Upper lobe of right lung (tissue), 1 donor: ENCODE data around the gene FGF19. TPM values are rescaled to one million over a fixed set of nuclear protein-coding genes. Genes with fewer than 3 reads are reported as not detected.
A peak's percentile ranks its signal among the peaks of the same experiment; 100 is the strongest.

Source experiments
- ATAC-seq: fragments of 200-7000 bp; cut with Tn5 transposase; one replicate; pipeline ENCODE4 v1.9.1; 2020; ENCODE audit warnings: mild to moderate bottlenecking, moderate library complexity
- DNase-seq: peaks from one replicate; pipeline ENCODE4 v3.0.0-alpha.2; 2020
- H3K27ac ChIP-seq: fragments of 200-600 bp; one replicate; pipeline ENCODE4 v1.8.0; 2022
- H3K27me3 ChIP-seq: fragments of 200-600 bp; one replicate; pipeline ENCODE4 v1.8.0; 2022; ENCODE audit warnings: mild to moderate bottlenecking
- H3K36me3 ChIP-seq: fragments of 200-600 bp; one replicate; pipeline ENCODE4 v1.8.0; 2022
- H3K4me1 ChIP-seq: fragments of 200-600 bp; one replicate; pipeline ENCODE4 v1.8.0; 2022
- H3K4me3 ChIP-seq: fragments of 200-600 bp; one replicate; pipeline ENCODE4 v1.8.0; 2022; ENCODE audit warnings: mild to moderate bottlenecking
- H3K9me3 ChIP-seq: fragments of 200-600 bp; one replicate; pipeline ENCODE4 v1.8.0; 2022
- CTCF ChIP-seq: fragments of 200-600 bp; IDR thresholded peaks from one replicate; pipeline ENCODE4 v1.8.0; 2022; ENCODE audit warnings: antibody characterized with exemption
- intact Hi-C: fragments of 100-400 bp; cut with DNase I; formaldehyde crosslinking; loops from one replicate; pipeline ENCODE4 v1.11.0; 2022
- total RNA-seq: library from RNA; stranded (reverse); fragmentation: NEBNext Ultra II Directional; extraction: Animal tissue kit (Norgen Biotek cat#: 25700); gene quantifications from one replicate; pipeline ENCODE4 v1.2.1, GENCODE V29; 2021
- donor health status: DM: no; HTN: yes; CAD: no; lungs with severe emphysema.

The FGF19 gene
- total RNA-seq, 1 donor from 2014 or later: not detected

DNA sequence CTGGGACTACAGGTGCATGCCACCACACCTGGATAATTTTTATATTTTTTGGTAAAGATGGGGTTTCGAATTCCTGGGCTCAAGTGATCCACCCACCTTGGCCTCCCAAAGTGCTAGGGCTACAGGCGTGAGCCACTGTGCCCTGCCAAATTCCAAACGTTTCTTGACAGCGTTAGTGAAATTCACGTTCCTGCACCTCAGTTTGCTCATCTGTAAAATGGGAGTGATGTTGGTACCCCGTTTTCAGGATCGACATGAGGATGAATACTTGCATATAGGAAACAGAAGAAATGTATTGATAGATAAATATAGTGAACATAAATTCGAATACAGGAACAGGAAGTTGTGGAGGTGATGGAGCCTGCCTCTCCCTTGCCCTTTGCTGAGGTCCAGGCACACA, 18.5 kb downstream of the FGF19 start:
- ATAC-seq: no peak
- H3K9me3 ChIP-seq: no peaks in the 10 kb centered on the region
- DNase-seq: peak; percentile 25
- no peak for TF ChIP-seq CTCF
- no peak overlapping the region for H3K27ac ChIP-seq
- H3K36me3 ChIP-seq: no peaks in the 10 kb centered on the region
- peaks cover 8% of the 10 kb centered on the region for H3K4me1 ChIP-seq
- intact Hi-C loops: loop anchor here (10.0 kb wide), 2 partner anchors 199 to 509 kb away; no protein-coding TSS in a partner anchor
- H3K27me3 ChIP-seq: peaks cover 12% of the 10 kb centered on the region
- H3K4me3 ChIP-seq: no peak overlapping the region

DNA sequence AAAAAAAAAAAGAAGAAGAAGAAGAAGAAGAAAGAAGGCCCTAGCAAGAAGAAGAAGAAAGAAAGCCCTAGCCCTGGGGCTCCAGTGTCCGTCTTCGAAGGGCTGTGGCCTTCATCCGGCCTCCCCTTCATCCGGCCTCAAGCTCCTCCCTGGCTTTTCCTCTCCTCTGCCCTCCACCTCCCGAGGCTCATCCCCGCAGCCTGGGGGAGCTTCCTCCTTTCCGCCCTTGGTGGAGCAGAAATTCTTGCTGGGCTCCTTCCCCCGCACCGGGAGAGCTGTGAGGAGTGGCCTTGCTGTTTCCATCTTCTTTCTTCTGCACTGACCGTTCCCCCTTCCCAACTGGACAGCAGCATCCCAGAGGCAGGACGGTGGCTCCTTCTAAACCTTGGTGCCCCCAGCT, 19.2 kb downstream of the FGF19 start:
- peak; percentile 57 for DNase-seq
- TF ChIP-seq CTCF: no peak
- intact Hi-C loops: loop anchor here (10.0 kb wide), 2 partner anchors 200 to 510 kb away; no protein-coding TSS in a partner anchor

GRCh38 chr11:69683764-69684333, 20.0 kb downstream of the FGF19 start:
- intact Hi-C loops: loop anchor here (10.0 kb wide), 2 partner anchors 201 to 511 kb away; no protein-coding TSS in a partner anchor
- Histone ChIP-seq H3K36me3 (no peaks in the 10 kb centered on the region), H3K4me1 (peaks cover 8% of the 10 kb centered on the region), H3K9me3 (no peaks in the 10 kb centered on the region), H3K27me3 (peaks cover 12% of the 10 kb centered on the region), H3K27ac (no peak overlapping the region), H3K4me3 (no peak overlapping the region)
- DNase-seq (peak; percentile 66), ATAC-seq (peak; percentile 59)
- TF ChIP-seq CTCF: peak; percentile 37

More for the DNA sequence above, 19.2 kb downstream of the FGF19 start:
- Histone ChIP-seq H3K36me3 (no peaks in the 10 kb centered on the region), H3K27ac (no peak overlapping the region), H3K27me3 (peaks cover 12% of the 10 kb centered on the region), H3K4me1 (peaks cover 8% of the 10 kb centered on the region), H3K4me3 (no peak overlapping the region), H3K9me3 (no peaks in the 10 kb centered on the region)
- ATAC-seq: no peak

GRCh38 chr11:69682681-69683326, 21.0 kb downstream of the FGF19 start:
- ATAC-seq: no peak
- peaks cover 12% of the 10 kb centered on the region for H3K27me3 ChIP-seq

DNA sequence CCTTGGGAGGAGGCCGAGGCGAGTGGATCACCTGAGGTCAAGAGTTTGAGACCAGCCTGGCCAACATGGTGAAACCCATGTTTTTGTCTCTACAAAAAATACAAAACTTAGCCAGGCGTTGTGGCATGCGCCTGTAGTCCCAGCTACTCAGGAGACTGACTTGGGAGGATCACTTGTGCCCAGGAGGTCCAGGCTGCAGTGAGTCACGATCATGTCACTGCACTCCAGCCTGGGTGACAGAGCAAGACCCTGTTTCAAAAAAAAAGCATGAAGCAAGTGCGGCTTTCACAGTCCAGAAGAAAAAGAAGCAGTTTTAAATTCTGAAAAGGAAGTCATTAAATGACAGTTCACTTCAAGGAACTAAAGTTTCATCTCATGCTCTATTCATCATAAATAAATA, 21.6 kb downstream of the FGF19 start:
- ATAC-seq (no peak), DNase-seq (peak; percentile 30)
- intact Hi-C loops: loop anchor here (10.0 kb wide), 2 partner anchors 203 to 513 kb away; no protein-coding TSS in a partner anchor
- no peaks in the 10 kb centered on the region for H3K9me3 ChIP-seq
- no peak overlapping the region for H3K27ac ChIP-seq
- H3K4me3 ChIP-seq: no peak overlapping the region
- no peak for TF ChIP-seq CTCF
- peaks cover 12% of the 10 kb centered on the region for H3K27me3 ChIP-seq
- peaks cover 8% of the 10 kb centered on the region for H3K4me1 ChIP-seq
- H3K36me3 ChIP-seq: no peaks in the 10 kb centered on the region

More at GRCh38 chr11:69682681-69683326, 21.0 kb downstream of the FGF19 start:
- intact Hi-C loops: loop anchor here (10.0 kb wide), 2 partner anchors 202 to 512 kb away; no protein-coding TSS in a partner anchor
- DNase-seq: peak; percentile 37
- no peaks in the 10 kb centered on the region for H3K36me3 ChIP-seq
- H3K27ac ChIP-seq: no peak overlapping the region
- peaks cover 8% of the 10 kb centered on the region for H3K4me1 ChIP-seq
- H3K4me3 ChIP-seq: no peak overlapping the region
- TF ChIP-seq CTCF: no peak
- no peaks in the 10 kb centered on the region for H3K9me3 ChIP-seq
